GM12878 (cell line): Measurements from ENCODE around the gene TIGD1. TPM values are rescaled to one million over a fixed set of nuclear protein-coding genes. Genes with fewer than 3 reads are reported as not detected.

Source experiments
- ATAC-seq: fragments of 200-7000 bp; cut with Tn5 transposase; 3 replicates; pipeline ENCODE4 v1.9.1; 2020; ENCODE audit warnings: mild to moderate bottlenecking, moderate library complexity
- BruUV-seq: library from RNA; stranded (reverse); fragments of 400-500 nt; replicated peaks from 2 replicates; lab custom pipeline; 2021; lab: Mats Ljungman, UMichigan
- CTCF ChIA-PET: fragments of 300-600 bp; sonication (Branson Sonifier 250); formaldehyde crosslinking; extraction: SDS; loops from one replicate; lab custom pipeline; 2021; ENCODE audit warnings: inconsistent platforms; lab: Yijun Ruan, JAX
- POLR2A ChIA-PET: fragments of 350-600 bp; formaldehyde crosslinking; extraction: SDS; loops from one replicate; lab custom pipeline; 2021; ENCODE audit warnings: inconsistent platforms; lab: Charles Lee
- RAD21 ChIA-PET: fragments of 300-600 bp; sonication (Branson Sonifier 250); formaldehyde crosslinking; loops from one replicate; lab custom pipeline; 2023; ENCODE audit warnings: antibody characterized with exemption; ENCODE audit not compliant: unreplicated experiment; lab: Charles Lee
- SMC1A ChIA-PET: fragments of 300-600 bp; sonication (Branson Sonifier 250); formaldehyde crosslinking; loops from one replicate; lab custom pipeline; 2023; ENCODE audit not compliant: unreplicated experiment, uncharacterized antibody; lab: Charles Lee
- DNase-seq: peaks from one replicate; pipeline ENCODE4 v3.0.0-alpha.2; 2011; ENCODE audit warnings: low read depth, low spot score
- FAIRE-seq: peaks from 3 replicates; lab custom pipeline; 2011; peaks lifted over from hg19 to GRCh38; lab: Jason Lieb, UNC
- H2AFZ ChIP-seq: 2 replicates; pipeline ENCODE4 v1.6.0; 2011; ENCODE audit warnings: low read depth, low read length, control low read depth; ENCODE audit not compliant: control insufficient read depth
- H3K27ac ChIP-seq: 2 replicates; pipeline ENCODE4 v1.5.1; 2011; ENCODE audit warnings: control low read depth; ENCODE audit not compliant: control insufficient read depth, insufficient read depth
- H3K27me3 ChIP-seq, 2 experiments: replicated peaks in 1 of 2; 2 replicates each; pipeline versions ENCODE4 v1.6.0 to v1.6.1; 2011; ENCODE audit warnings: low read length in 1 of 2; ENCODE audit not compliant: control insufficient read depth in 2 of 2, insufficient read depth in 2 of 2
- H3K36me3 ChIP-seq, 2 experiments: 2 replicates each; pipeline ENCODE4 v1.5.1; 2011; ENCODE audit warnings: low read length in 1 of 2; ENCODE audit not compliant: control insufficient read depth in 2 of 2, insufficient read depth in 2 of 2
- H3K4me1 ChIP-seq: 2 replicates; pipeline ENCODE4 v1.6.1; 2011; ENCODE audit warnings: mild to moderate bottlenecking, low read length, moderate library complexity, mixed read lengths; ENCODE audit not compliant: control insufficient read depth, insufficient read depth
- H3K4me2 ChIP-seq: 2 replicates; pipeline ENCODE4 v1.6.0; 2011; ENCODE audit warnings: control low read depth; ENCODE audit not compliant: control insufficient read depth, insufficient read depth
- H3K4me3 ChIP-seq: fragments of 200-600 bp; sonication (generic); 2 replicates; pipeline ENCODE4 v1.5.1; 2016
- H3K79me2 ChIP-seq: 2 replicates; pipeline ENCODE4 v1.6.0; 2011; ENCODE audit warnings: low read length; ENCODE audit not compliant: control insufficient read depth, insufficient read depth
- H3K9ac ChIP-seq: 2 replicates; pipeline ENCODE4 v1.8.0; 2011; ENCODE audit warnings: low read length, control low read depth, mixed read lengths; ENCODE audit not compliant: control insufficient read depth, insufficient read depth
- H3K9me3 ChIP-seq: replicated peaks from 3 replicates; pipeline ENCODE4 v1.5.1; 2011; ENCODE audit warnings: mild to moderate bottlenecking, low read length; ENCODE audit not compliant: control insufficient read depth, insufficient read depth
- H4K20me1 ChIP-seq: 2 replicates; pipeline ENCODE4 v1.6.0; 2011; ENCODE audit not compliant: control insufficient read depth, insufficient read depth
- ASH2L ChIP-seq: fragments of 300-600, 200-600 bp; sonication (generic); IDR thresholded peaks from 2 replicates; pipeline ENCODE4 v1.6.1; 2017; ENCODE audit warnings: low read depth, mild to moderate bottlenecking, borderline replicate concordance
- BCL11A ChIP-seq: IDR thresholded peaks from 2 replicates; pipeline ENCODE4 v1.6.1; 2011; ENCODE audit warnings: low read depth, low read length
- CHD1 ChIP-seq: IDR thresholded peaks from 2 replicates; pipeline ENCODE4 v1.6.1; 2012; ENCODE audit warnings: low read depth, low read length, improper control_type of control experiment
- E4F1 ChIP-seq: fragments of 450-650 bp; IDR thresholded peaks from 2 replicates; pipeline ENCODE4 v1.6.1; 2018; ENCODE audit warnings: borderline replicate concordance, mild to moderate bottlenecking; ENCODE audit not compliant: partially characterized antibody
- ETV6 ChIP-seq, 2 experiments: fragments of 450-650 bp in 1 of 2; IDR thresholded peaks in 1 of 2; conservative IDR thresholded peaks in 1 of 2; 2 replicates each; pipeline ENCODE4 v1.6.1; 2014; ENCODE audit warnings: antibody characterized with exemption in 1 of 2, borderline replicate concordance in 1 of 2, low read depth in 1 of 2, mild to moderate bottlenecking in 1 of 2, moderate library complexity in 1 of 2
- HDAC6 ChIP-seq: fragments of 200-600 bp; sonication (generic); IDR thresholded peaks from one replicate; pipeline ENCODE4 v1.8.0; 2017; ENCODE audit warnings: antibody characterized with exemption; ENCODE audit not compliant: unreplicated experiment
- LARP7 ChIP-seq: fragments of 450-650 bp; IDR thresholded peaks from 2 replicates; pipeline ENCODE4 v1.6.1; 2017; ENCODE audit warnings: mild to moderate bottlenecking
- MTA3 ChIP-seq: IDR thresholded peaks from 2 replicates; pipeline ENCODE4 v1.6.1; 2012; ENCODE audit warnings: low read length, inconsistent platforms, borderline replicate concordance
- NFYB ChIP-seq: IDR thresholded peaks from 2 replicates; pipeline ENCODE4 v1.6.1; 2011; ENCODE audit warnings: low read depth, mild to moderate bottlenecking, low read length, improper control_type of control experiment, moderate library complexity; ENCODE audit not compliant: insufficient read depth
- NR2C1 ChIP-seq: fragments of 450-650 bp; IDR thresholded peaks from 2 replicates; pipeline ENCODE4 v1.6.1; 2017; ENCODE audit warnings: antibody characterized with exemption, mild to moderate bottlenecking, moderate library complexity
- RAD51 ChIP-seq: fragments of 450-650 bp; IDR thresholded peaks from 2 replicates; pipeline ENCODE4 v1.6.1; 2016; ENCODE audit warnings: moderate library complexity, mild to moderate bottlenecking, inconsistent platforms
- REST ChIP-seq: IDR thresholded peaks from 2 replicates; pipeline ENCODE4 v1.6.1; 2012; ENCODE audit warnings: mild to moderate bottlenecking, low read depth, low read length
- SREBF1 ChIP-seq: IDR thresholded peaks from 2 replicates; pipeline ENCODE4 v1.6.1; 2012; ENCODE audit warnings: mild to moderate bottlenecking, low read length
- SUPT20H ChIP-seq: IDR thresholded peaks from 2 replicates; pipeline ENCODE4 v1.6.1; 2011; ENCODE audit warnings: low read depth, mild to moderate bottlenecking, low read length, moderate library complexity, borderline replicate concordance; ENCODE audit not compliant: control insufficient read depth
- TAF1 ChIP-seq: IDR thresholded peaks from 2 replicates; pipeline ENCODE4 v1.6.1; 2011; ENCODE audit warnings: mild to moderate bottlenecking, low read depth, low read length, borderline replicate concordance
- TARDBP ChIP-seq: IDR thresholded peaks from 2 replicates; pipeline ENCODE4 v1.6.1; 2016; ENCODE audit warnings: borderline replicate concordance
- TCF12 ChIP-seq: IDR thresholded peaks from 2 replicates; pipeline ENCODE4 v1.6.1; 2011; ENCODE audit warnings: low read depth, mild to moderate bottlenecking, low read length
- ZBED1 ChIP-seq: IDR thresholded peaks from 2 replicates; pipeline ENCODE4 v1.6.1; 2016; ENCODE audit warnings: borderline replicate concordance
- ZNF207 ChIP-seq: fragments of 450-650 bp; IDR thresholded peaks from 2 replicates; pipeline ENCODE4 v1.6.1; 2014; ENCODE audit warnings: antibody characterized with exemption, mild to moderate bottlenecking, borderline replicate concordance
- ZNF274 ChIP-seq: IDR thresholded peaks from one replicate; pipeline ENCODE4 v1.8.0; 2011; ENCODE audit not compliant: insufficient read length, insufficient read depth
- WGBS: methylation state at CpG from one replicate; pipeline ENCODE4 v1.1.6; 2016; ENCODE audit warnings: low lambda C conversion rate; ENCODE audit not compliant: insufficient replicate concordance, insufficient coverage; ENCODE audit errors: missing lambda C conversion rate; 5-methylcytosine and 5-hydroxymethylcytosine counted together
- in situ Hi-C: fragments of 300-500 bp; cut with MboI; formaldehyde crosslinking; loops from 9 replicates; pipeline ENCODE4 v1.14.3; 2018; ENCODE audit warnings: mixed read lengths
- intact Hi-C: fragments of 100-400 bp; cut with micrococcal nuclease; formaldehyde crosslinking; loops from one replicate; pipeline ENCODE4 v1.14.2; 2022; ENCODE audit not compliant: unreplicated experiment
- polyA plus RNA-seq, 11 experiments: library from polyadenylated mRNA; depleted of rRNA in 4 of 11; unstranded in 6 of 11; stranded (reverse) in 5 of 11; fragments of >200 nt; fragmentation: Nextera tagmentation in 4 of 11; fragmentation: Illumina TruSeq in 1 of 11; extraction: Ambion mirVana in 4 of 11; extraction: Trizol in 1 of 11; gene quantifications; 1 replicate in 1 of 11; 2 replicates in 10 of 11; pipeline versions ENCODE4 v1.2.1 to v1.2.3, GENCODE V29; 2011 to 2016; ENCODE audit warnings: inconsistent platforms in 2 of 11, missing spikeins in 2 of 11, low read depth in 1 of 11
- total RNA-seq, 4 experiments: library from RNA; depleted of rRNA in 3 of 4; stranded (reverse); fragments of >200 nt in 3 of 4; fragmentation: Illumina TruSeq in 1 of 4; extraction: Trizol in 1 of 4; gene quantifications; 2 replicates each; pipeline versions ENCODE4 v1.2.1 to v1.2.3, GENCODE V29; 2013 to 2021

TIGD1 gene
- total and polyA plus RNA-seq, 10 of the 15 experiments (the other 5 are each of a cell fraction or from before 2014, with no cell fraction given), result 1.4 to 8.4 (median 5.6) TPM

- H3K79me2 ChIP-seq, result peaks cover 59% of the 10 kb centered on the region
- H3K36me3 ChIP-seq, result peaks cover 0 to 7% of the 10 kb centered on the region in 2 experiments; a peak in 3 of 4 replicates
- peak overlapping the region; percentile 99; the same call in 1 of the 2 replicates for H3K9ac ChIP-seq
- H3K4me2 ChIP-seq, result peak overlapping the region; percentile 91
- DNase-seq, result no peak
- H2AFZ ChIP-seq, result no peak overlapping the region
- ChIA-PET POLR2A (no interaction called here), CTCF (no interaction called here), RAD21 (no interaction called here)
- intact Hi-C loops, result no loop called here
- in situ Hi-C loops, result no loop called here
- H3K27me3 ChIP-seq, result no peaks in the 10 kb centered on the region
- no TSS peak for BruUV-seq
- no peak for TF ChIP-seq RAD51
- no peak for TF ChIP-seq MTA3
- no peak for TF ChIP-seq TAF1
- TF ChIP-seq LARP7, result no peak
- no peak for TF ChIP-seq ETV6 (conservative IDR thresholded peaks at IDR 0.05 in 1 of 2, IDR thresholded peaks at IDR 0.05 in 1 of 2; ENCODE audit: borderline replicate concordance in 1 of 2, low read depth in 1 of 2)
- TF ChIP-seq HDAC6, result no peak
- TF ChIP-seq E4F1, result no peak
- no peak for TF ChIP-seq CHD1
- TF ChIP-seq SREBF1, result no peak
- no peak for TF ChIP-seq ZNF207
- no peak for TF ChIP-seq ZBED1
- no peak for TF ChIP-seq ASH2L
- no peak for TF ChIP-seq REST
- no peak for TF ChIP-seq BCL11A
- TF ChIP-seq NFYB, result no peak
- TF ChIP-seq SUPT20H, result no peak
- TF ChIP-seq ZNF274, result no peak
- TF ChIP-seq NR2C1, result no peak
- no peak for TF ChIP-seq TCF12
- no peak for TF ChIP-seq TARDBP
- TF ChIP-seq, all 136 proteins: peak for 0
- WGBS, result 86% methylated on average over 4 of the region's 4 CpGs
- FAIRE-seq, result no peak
- ATAC-seq, result no peak
- Histone ChIP-seq H3K4me1 (no peaks in the 10 kb centered on the region; the same call in 1 of the 2 replicates), H3K27ac (peak overlapping the region; percentile 97; the same call in 1 of the 2 replicates), H4K20me1 (0 out of 2 replicates have a peak, but pooled peaks cover 3% of the 10 kb centered on the region), H3K4me3 (peak overlapping the region; percentile 85), H3K9me3 (no peaks in the 10 kb centered on the region; the same call in 2 of the 3 replicates)
- SMC1A ChIA-PET, result interaction anchor here (0.7 kb wide), 1 partner anchor 578 kb away, joined by 3 read pairs; no protein-coding TSS in a partner anchor
Observed at GRCh38 chr2:232551776-232552175, 1.4 kb upstream of the TIGD1 start.
